Activated CD4-positive, alpha-beta memory T cell treated with anti-CD3 and anti-CD28 coated beads, Interleukin-2, amount 10 ng/mL, durations not matched to agents 7 days and 5 days (primary cell): ENCODE results near the gene STEEP1. TPM values are rescaled to one million over a fixed set of nuclear protein-coding genes. Genes with fewer than 3 reads are reported as not detected.

ENCODE experiments used
- CTCF ChIA-PET: fragments of 350-600 bp; sonication (Branson Sonifier 250); formaldehyde crosslinking; loops from one replicate; lab custom pipeline; 2021; ENCODE audit warnings: antibody characterized with exemption, inconsistent platforms; lab: Charles Lee
- POLR2A ChIA-PET: fragments of 350-600 bp; sonication (Branson Sonifier 250); formaldehyde crosslinking; loops from one replicate; lab custom pipeline; 2021; ENCODE audit warnings: antibody characterized with exemption; lab: Charles Lee
- DNase-seq: peaks from one replicate; pipeline ENCODE4 v3.0.0-alpha.2; 2020
- H3K27ac Mint-ChIP-seq: one replicate; pipeline ENCODE4 v1.8.0; 2021; ENCODE audit warnings: mild to moderate bottlenecking, mixed read lengths
- H3K27me3 Mint-ChIP-seq: one replicate; pipeline ENCODE4 v1.8.0; 2021; ENCODE audit warnings: mixed read lengths
- H3K36me3 Mint-ChIP-seq: one replicate; pipeline ENCODE4 v1.8.0; 2021; ENCODE audit warnings: low read depth, mixed read lengths
- H3K4me1 Mint-ChIP-seq: one replicate; pipeline ENCODE4 v1.8.0; 2021; ENCODE audit warnings: mixed read lengths
- H3K4me3 Mint-ChIP-seq: one replicate; pipeline ENCODE4 v1.8.0; 2021; ENCODE audit warnings: mild to moderate bottlenecking, mixed read lengths
- H3K9me3 Mint-ChIP-seq: one replicate; pipeline ENCODE4 v1.8.0; 2021; ENCODE audit warnings: mixed read lengths
- total RNA-seq, 2 experiments: library from RNA; stranded (reverse); gene quantifications; one replicate each; pipeline ENCODE4 v1.2.3, GENCODE V29; 2021

The STEEP1 gene
- total RNA-seq, 2 experiments from 2014 or later = 17.7 to 17.9 TPM

GRCh38 chrX:119574394-119575266, 9.4 kb upstream of the STEEP1 start, which contains the start of gene UBE2A:
Gene UBE2A (plus strand): TSS chrX:119574563. CDS start chrX:119574712, 149 bp downstream.
- H3K4me3 Mint-ChIP-seq = peak within 1 kb of the TSS; percentile 93
- H3K27me3 Mint-ChIP-seq = no peaks in the 10 kb centered on the region
- H3K4me1 Mint-ChIP-seq = peaks cover 30% of the 10 kb centered on the region
- peaks cover 9% of the 10 kb centered on the region for H3K36me3 Mint-ChIP-seq
- CTCF ChIA-PET = interaction anchor here (0.6 to 1.6 kb wide), 4 partner anchors 58 to 313 kb away, joined by 3 read pairs; no protein-coding TSS in a partner anchor
- peak; percentile 88 for DNase-seq
- POLR2A ChIA-PET = interaction anchor here (0.5 to 4.7 kb wide), 24 partner anchors 9 to 297 kb away, joined by 3 to 28 read pairs (median 4); partner anchors contain the start of genes NDUFA1, NKRF, RNF113A and RPL39
- no peaks in the 10 kb centered on the region for H3K9me3 Mint-ChIP-seq
- peak within 1 kb of the TSS; percentile 81 for H3K27ac Mint-ChIP-seq

DNA sequence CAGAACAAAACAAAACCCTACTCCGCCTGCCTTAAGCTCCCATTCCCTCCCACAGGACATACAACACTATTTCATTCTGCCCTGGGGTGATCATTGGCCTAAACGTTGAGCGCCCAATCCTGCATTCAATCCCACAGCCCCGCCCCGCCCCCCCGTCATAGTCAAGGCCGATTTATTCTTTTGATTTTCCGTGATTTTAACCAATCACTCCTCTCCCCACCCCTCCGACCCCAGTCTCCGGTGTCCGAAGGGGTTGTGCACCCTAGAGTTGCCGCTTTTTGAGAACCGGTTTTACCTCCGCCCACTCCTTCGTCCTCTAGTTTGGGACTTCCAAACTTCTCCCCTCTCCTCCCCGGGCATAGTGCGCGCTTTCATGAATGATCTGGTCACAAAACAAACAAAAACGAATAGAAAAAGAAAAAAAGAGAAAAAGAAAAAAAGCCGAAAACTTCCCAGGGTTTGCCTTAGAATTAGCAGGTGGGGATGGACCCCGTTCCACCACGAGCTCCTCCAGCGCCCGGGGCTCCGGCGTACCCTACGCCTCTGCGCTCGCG, 8.7 kb upstream of the STEEP1 start:
- ChIA-PET POLR2A (interaction anchor here (0.6 to 4.7 kb wide), 15 partner anchors 9 to 297 kb away, joined by 3 to 28 read pairs (median 5); partner anchors contain the start of genes NDUFA1, RNF113A, RPL39 and SLC25A5), CTCF (interaction anchor here (1.2 to 1.6 kb wide), 2 partner anchors 58 to 156 kb away, joined by 3 read pairs; no protein-coding TSS in a partner anchor)
- Mint-ChIP-seq H3K4me3 (peak overlapping the region; percentile 93), H3K36me3 (peaks cover 9% of the 10 kb centered on the region), H3K4me1 (peaks cover 30% of the 10 kb centered on the region), H3K27ac (peak overlapping the region; percentile 81), H3K27me3 (no peaks in the 10 kb centered on the region), H3K9me3 (no peaks in the 10 kb centered on the region)
- DNase-seq = no peak

GRCh38 chrX:119573222-119573621, 8.0 kb upstream of the STEEP1 start:
- peaks cover 6% of the 10 kb centered on the region for H3K36me3 Mint-ChIP-seq
- POLR2A ChIA-PET = interaction anchor here (1.0 to 4.7 kb wide), 8 partner anchors 8 to 280 kb away, joined by 3 to 28 read pairs (median 6); partner anchors contain the start of genes RPL39, SLC25A5, STEEP1 and UPF3B
- no peak overlapping the region for H3K27ac Mint-ChIP-seq
- H3K9me3 Mint-ChIP-seq = no peaks in the 10 kb centered on the region
- CTCF ChIA-PET = interaction anchor here (1.2 kb wide), 1 partner anchor 156 kb away, joined by 3 read pairs; no protein-coding TSS in a partner anchor
- peaks cover 27% of the 10 kb centered on the region for H3K4me1 Mint-ChIP-seq
- H3K27me3 Mint-ChIP-seq = no peaks in the 10 kb centered on the region
- DNase-seq = no peak
- peak overlapping the region; percentile 93 for H3K4me3 Mint-ChIP-seq

DNA sequence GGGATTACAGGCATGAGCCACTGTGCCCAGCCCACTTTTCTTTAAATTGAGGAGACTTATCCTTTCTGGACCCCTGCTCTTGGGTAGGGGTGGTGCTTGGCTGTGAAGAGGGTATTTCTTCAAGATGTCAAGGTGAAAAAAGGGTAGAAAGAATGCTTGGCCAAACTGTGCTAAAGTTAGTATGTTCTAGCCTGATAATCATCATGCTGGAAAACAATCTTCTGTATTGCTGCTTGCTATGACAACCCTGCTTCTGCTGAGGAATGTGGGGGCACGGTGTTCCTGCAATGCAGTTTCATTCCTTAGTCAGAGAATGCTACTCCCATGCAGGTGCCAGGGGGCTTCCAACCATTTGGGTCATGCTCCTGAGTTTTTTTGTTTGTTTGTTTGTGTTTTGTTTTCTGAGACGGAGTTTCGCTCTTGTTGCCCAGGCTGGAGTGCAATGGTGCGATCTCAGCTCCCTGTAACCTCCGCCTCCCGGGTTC, 5.2 kb upstream of the STEEP1 start:
- H3K9me3 Mint-ChIP-seq = no peaks in the 10 kb centered on the region
- H3K4me3 Mint-ChIP-seq = no peak overlapping the region
- peaks cover 14% of the 10 kb centered on the region for H3K4me1 Mint-ChIP-seq
- H3K27me3 Mint-ChIP-seq = peaks cover 1% of the 10 kb centered on the region
- ChIA-PET POLR2A (no interaction called here), CTCF (no interaction called here)
- no peak for DNase-seq
- no peak overlapping the region for H3K27ac Mint-ChIP-seq
- H3K36me3 Mint-ChIP-seq = no peaks in the 10 kb centered on the region

DNA sequence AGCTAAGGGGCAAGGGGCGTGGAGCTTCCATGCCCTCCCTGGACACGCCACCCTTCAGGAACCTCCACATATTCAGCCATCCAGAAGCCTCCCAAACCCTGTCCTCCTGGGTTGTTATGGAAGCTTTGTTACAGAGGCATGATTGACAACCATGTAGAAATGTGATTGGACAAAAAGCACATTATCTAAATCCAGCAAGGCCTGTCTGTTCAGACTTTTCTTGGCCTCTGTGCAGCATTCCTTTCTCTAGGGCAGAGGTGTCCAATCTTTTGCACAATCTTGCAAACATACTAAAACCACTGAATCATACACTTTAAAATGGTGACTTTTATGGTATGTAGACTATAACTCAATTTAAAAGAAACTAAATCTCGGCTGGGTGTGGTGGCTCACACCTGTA, 12.7 kb downstream of the STEEP1 start:
- ChIA-PET POLR2A (no interaction called here), CTCF (no interaction called here)
- peaks cover 6% of the 10 kb centered on the region for H3K36me3 Mint-ChIP-seq
- DNase-seq = no peak
- H3K27ac Mint-ChIP-seq = no peak overlapping the region
- H3K9me3 Mint-ChIP-seq = no peaks in the 10 kb centered on the region
- no peaks in the 10 kb centered on the region for H3K4me1 Mint-ChIP-seq
- no peaks in the 10 kb centered on the region for H3K27me3 Mint-ChIP-seq
- no peak overlapping the region for H3K4me3 Mint-ChIP-seq

GRCh38 chrX:119549327-119550016, 15.7 kb downstream of the STEEP1 start:
- POLR2A ChIA-PET = no interaction called here
- Mint-ChIP-seq H3K27me3 (no peaks in the 10 kb centered on the region), H3K9me3 (no peaks in the 10 kb centered on the region), H3K36me3 (no peaks in the 10 kb centered on the region), H3K27ac (no peak overlapping the region), H3K4me1 (no peaks in the 10 kb centered on the region), H3K4me3 (no peak overlapping the region)
- no peak for DNase-seq
- CTCF ChIA-PET = no interaction called here

GRCh38 chrX:119541188-119541587, 24.0 kb downstream of the STEEP1 start:
- no peaks in the 10 kb centered on the region for H3K27me3 Mint-ChIP-seq
- ChIA-PET POLR2A (no interaction called here), CTCF (no interaction called here)
- no peak overlapping the region for H3K27ac Mint-ChIP-seq
- DNase-seq = no peak
- H3K4me1 Mint-ChIP-seq = no peaks in the 10 kb centered on the region
- H3K36me3 Mint-ChIP-seq = peaks cover 3% of the 10 kb centered on the region
- no peaks in the 10 kb centered on the region for H3K9me3 Mint-ChIP-seq
- H3K4me3 Mint-ChIP-seq = no peak overlapping the region

DNA sequence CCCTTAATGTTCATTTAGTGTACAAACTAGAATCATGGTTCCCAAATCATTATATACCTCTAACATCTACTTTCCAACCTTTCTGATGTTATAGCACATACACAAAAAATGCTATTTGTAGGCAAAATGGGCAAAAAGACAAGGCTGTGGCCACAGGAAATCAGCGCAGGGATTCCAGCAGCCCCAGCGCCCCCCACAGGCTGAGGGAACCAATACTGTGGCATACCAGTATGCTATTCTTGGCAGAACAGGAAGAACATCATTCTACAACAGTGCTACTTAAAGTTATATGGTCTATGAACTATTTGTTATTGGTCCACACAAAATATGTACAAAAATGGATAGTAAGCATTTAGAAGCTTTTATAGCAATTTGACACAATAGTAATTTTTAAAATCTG, 25.3 kb downstream of the STEEP1 start:
- CTCF ChIA-PET = interaction anchor here (1.1 kb wide), 1 partner anchor 23 kb away, joined by 3 read pairs; no protein-coding TSS in a partner anchor
- Mint-ChIP-seq H3K9me3 (no peaks in the 10 kb centered on the region), H3K36me3 (peaks cover 3% of the 10 kb centered on the region), H3K27me3 (no peaks in the 10 kb centered on the region), H3K27ac (no peak overlapping the region), H3K4me3 (no peak overlapping the region), H3K4me1 (no peaks in the 10 kb centered on the region)
- peak; percentile 17 for DNase-seq
- POLR2A ChIA-PET = no interaction called here

- H3K4me1 Mint-ChIP-seq = no peaks in the 10 kb centered on the region
- CTCF ChIA-PET = no interaction called here
These were observed 27.7 kb downstream of the STEEP1 start for GRCh38 chrX:119537487-119537886.

GRCh38 chrX:119529345-119530276, 35.6 kb downstream of the STEEP1 start:
- H3K4me1 Mint-ChIP-seq = peaks cover 1% of the 10 kb centered on the region
- H3K27ac Mint-ChIP-seq = no peak overlapping the region
- ChIA-PET CTCF (no interaction called here), POLR2A (no interaction called here)
- H3K4me3 Mint-ChIP-seq = no peak overlapping the region
- DNase-seq = no peak
- no peaks in the 10 kb centered on the region for H3K27me3 Mint-ChIP-seq
- no peaks in the 10 kb centered on the region for H3K9me3 Mint-ChIP-seq
- H3K36me3 Mint-ChIP-seq = peaks cover 5% of the 10 kb centered on the region

More at GRCh38 chrX:119537487-119537886, 27.7 kb downstream of the STEEP1 start:
- peaks cover 3% of the 10 kb centered on the region for H3K36me3 Mint-ChIP-seq
- no peak for DNase-seq
- no peak overlapping the region for H3K4me3 Mint-ChIP-seq
- no peaks in the 10 kb centered on the region for H3K27me3 Mint-ChIP-seq
- H3K9me3 Mint-ChIP-seq = no peaks in the 10 kb centered on the region
- no peak overlapping the region for H3K27ac Mint-ChIP-seq
- POLR2A ChIA-PET = no interaction called here

DNA sequence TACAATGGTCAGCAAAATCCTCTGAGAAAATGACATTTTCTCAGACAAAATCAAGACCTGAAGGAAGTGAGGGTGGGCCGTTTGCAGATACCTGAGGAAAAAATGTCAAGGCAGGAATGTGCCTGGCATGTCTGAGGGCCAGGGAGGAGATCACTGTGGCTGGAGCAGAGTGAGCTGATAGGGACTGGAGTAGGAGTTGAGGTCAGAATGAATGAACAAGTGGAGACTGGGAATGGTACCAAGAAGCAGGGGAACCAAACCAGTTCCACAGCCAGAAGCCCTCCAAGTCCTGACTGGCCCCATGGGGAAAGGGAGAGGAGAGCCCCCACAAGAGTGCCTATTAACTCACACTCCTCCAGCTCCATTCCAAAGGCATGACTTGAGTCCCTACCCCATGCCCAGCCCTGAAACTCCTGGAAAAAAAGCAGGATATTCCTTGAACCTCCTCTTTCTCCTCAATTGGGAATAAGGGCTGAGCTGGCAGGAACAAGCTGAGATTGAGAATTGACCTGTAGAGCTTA, 41.5 kb downstream of the STEEP1 start:
- no peaks in the 10 kb centered on the region for H3K4me1 Mint-ChIP-seq
- CTCF ChIA-PET = no interaction called here

More for the DNA sequence above, 41.5 kb downstream of the STEEP1 start:
- H3K9me3 Mint-ChIP-seq = no peaks in the 10 kb centered on the region
- no peaks in the 10 kb centered on the region for H3K27me3 Mint-ChIP-seq
- POLR2A ChIA-PET = no interaction called here
- H3K27ac Mint-ChIP-seq = no peak overlapping the region
- no peak for DNase-seq
- no peak overlapping the region for H3K4me3 Mint-ChIP-seq
- H3K36me3 Mint-ChIP-seq = no peaks in the 10 kb centered on the region
